Activated naive CD8-positive, alpha-beta T cell (primary cell): Measurements from ENCODE around the gene GGA3.
A peak's percentile ranks its signal among the peaks of the same experiment; 100 is the strongest.

Experiments
- H3K27ac Mint-ChIP-seq: one replicate; pipeline ENCODE4 v1.8.0; 2021; ENCODE audit warnings: mixed read lengths
- H3K27me3 Mint-ChIP-seq: one replicate; pipeline ENCODE4 v1.8.0; 2021; ENCODE audit warnings: mixed read lengths
- H3K36me3 Mint-ChIP-seq: one replicate; pipeline ENCODE4 v1.8.0; 2021; ENCODE audit warnings: mixed read lengths
- H3K4me1 Mint-ChIP-seq: one replicate; pipeline ENCODE4 v1.8.0; 2021; ENCODE audit warnings: low read depth, mixed read lengths
- H3K4me3 Mint-ChIP-seq: one replicate; pipeline ENCODE4 v1.8.0; 2021; ENCODE audit warnings: mild to moderate bottlenecking, mixed read lengths
- H3K9me3 Mint-ChIP-seq: one replicate; pipeline ENCODE4 v1.8.0; 2021; ENCODE audit warnings: low read depth, mixed read lengths

GGA3 gene

DNA sequence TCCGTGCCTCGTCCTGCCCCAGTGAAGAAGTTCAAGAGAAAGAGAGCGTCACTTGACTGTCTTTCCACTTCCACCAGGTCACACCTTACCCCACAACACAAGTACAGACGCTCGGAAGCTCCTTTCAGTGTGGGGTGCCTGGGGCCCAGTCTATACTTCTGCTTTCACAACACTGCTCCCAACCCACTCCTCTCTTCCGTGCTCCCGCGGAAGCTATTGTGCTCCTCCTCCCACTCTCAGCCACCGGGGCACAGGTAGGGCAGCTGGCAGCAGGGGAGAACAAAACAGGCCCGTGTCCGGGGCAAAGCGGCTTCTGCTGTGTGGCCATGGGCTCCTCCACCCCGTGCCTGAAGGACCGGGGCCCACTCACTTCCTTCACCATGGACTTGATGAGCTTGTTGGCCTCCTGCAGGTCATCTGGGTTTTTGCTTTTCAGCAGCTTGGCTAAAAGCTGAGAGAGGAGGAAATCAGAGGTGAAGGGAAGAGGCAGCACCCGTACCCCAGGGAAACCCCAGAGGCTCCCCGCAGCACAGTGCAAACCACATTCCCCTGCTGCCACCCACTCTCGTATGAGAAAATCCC, 18.9 kb downstream of the GGA3 start:
- H3K27ac Mint-ChIP-seq: peak overlapping the region; percentile 84
- peaks cover 4% of the 10 kb centered on the region for H3K36me3 Mint-ChIP-seq
- peaks cover 45% of the 10 kb centered on the region for H3K4me1 Mint-ChIP-seq
- no peaks in the 10 kb centered on the region for H3K27me3 Mint-ChIP-seq
- peak overlapping the region; percentile 7 for H3K4me3 Mint-ChIP-seq
- H3K9me3 Mint-ChIP-seq: no peaks in the 10 kb centered on the region

GRCh38 chr17:75241996-75242460, 19.4 kb downstream of the GGA3 start:
- no peaks in the 10 kb centered on the region for H3K27me3 Mint-ChIP-seq
- H3K36me3 Mint-ChIP-seq: peaks cover 4% of the 10 kb centered on the region
- H3K9me3 Mint-ChIP-seq: no peaks in the 10 kb centered on the region
- H3K4me3 Mint-ChIP-seq: peak overlapping the region; percentile 7
- peak overlapping the region; percentile 84 for H3K27ac Mint-ChIP-seq
- H3K4me1 Mint-ChIP-seq: peaks cover 43% of the 10 kb centered on the region

- peaks cover 39% of the 10 kb centered on the region for H3K4me1 Mint-ChIP-seq
Measured at GRCh38 chr17:75241502-75241901, 19.9 kb downstream of the GGA3 start.

DNA sequence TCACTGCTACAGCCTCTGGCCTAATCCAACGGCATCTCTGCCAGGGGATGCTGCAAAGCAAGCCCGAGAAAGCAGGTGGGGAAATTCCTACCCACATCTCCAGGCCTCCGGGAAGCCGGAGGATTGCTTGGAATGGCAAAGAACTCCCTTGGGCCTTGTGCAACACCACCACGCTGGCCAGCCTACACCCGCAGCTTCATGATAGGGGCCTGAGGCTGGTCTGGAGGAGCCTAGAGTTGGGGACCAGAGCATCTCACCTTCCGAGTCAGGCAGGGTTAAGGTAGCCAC, 20.3 kb downstream of the GGA3 start:
- H3K9me3 Mint-ChIP-seq: no peaks in the 10 kb centered on the region
- H3K36me3 Mint-ChIP-seq: peaks cover 4% of the 10 kb centered on the region
- no peaks in the 10 kb centered on the region for H3K27me3 Mint-ChIP-seq
- H3K4me1 Mint-ChIP-seq: peaks cover 39% of the 10 kb centered on the region
- H3K4me3 Mint-ChIP-seq: no peak overlapping the region
- H3K27ac Mint-ChIP-seq: no peak overlapping the region

More at GRCh38 chr17:75241502-75241901, 19.9 kb downstream of the GGA3 start:
- Mint-ChIP-seq H3K4me3 (no peak overlapping the region), H3K27ac (no peak overlapping the region), H3K36me3 (peaks cover 4% of the 10 kb centered on the region), H3K9me3 (no peaks in the 10 kb centered on the region), H3K27me3 (no peaks in the 10 kb centered on the region)

DNA sequence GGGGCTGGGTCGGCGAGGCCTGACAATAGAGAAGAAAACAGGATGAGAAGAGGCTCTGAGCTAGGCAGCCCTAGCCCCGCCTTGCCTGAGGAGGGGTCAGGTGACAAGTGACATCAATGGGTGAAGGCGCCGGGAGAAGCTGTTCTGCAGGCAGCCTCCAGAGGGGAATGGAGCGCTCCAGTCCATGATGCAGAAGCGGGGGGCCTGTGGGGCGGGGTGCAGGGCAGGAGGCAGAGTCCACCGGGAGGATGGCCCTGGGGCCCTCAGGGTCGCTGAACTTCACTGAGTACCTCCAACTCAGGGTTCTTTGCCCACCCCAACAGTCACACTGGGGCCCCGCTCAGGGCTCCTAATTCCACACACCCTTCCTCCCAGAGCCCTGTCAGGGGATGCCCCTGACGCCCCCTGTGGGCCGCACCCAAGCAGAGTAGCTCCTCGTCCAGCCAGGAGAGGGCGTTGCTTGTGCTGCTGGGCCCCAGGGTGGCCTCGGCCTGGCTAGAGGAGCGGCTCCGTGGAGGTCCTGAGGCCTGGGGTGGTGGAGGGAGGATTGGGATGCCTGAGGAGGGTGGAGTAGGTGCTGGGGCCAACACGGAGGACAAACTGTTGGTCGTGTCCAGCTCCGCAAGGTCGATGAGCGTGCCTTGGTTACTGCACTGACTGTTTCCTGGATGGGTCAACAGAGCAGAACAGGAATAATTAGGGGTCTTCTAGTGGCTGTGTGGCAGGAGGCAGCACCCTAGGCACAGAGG, 20.8 kb downstream of the GGA3 start:
- Mint-ChIP-seq H3K9me3 (no peaks in the 10 kb centered on the region), H3K27me3 (no peaks in the 10 kb centered on the region), H3K4me3 (no peak overlapping the region), H3K27ac (peak overlapping the region; percentile 72), H3K4me1 (peaks cover 39% of the 10 kb centered on the region), H3K36me3 (peaks cover 4% of the 10 kb centered on the region)

DNA sequence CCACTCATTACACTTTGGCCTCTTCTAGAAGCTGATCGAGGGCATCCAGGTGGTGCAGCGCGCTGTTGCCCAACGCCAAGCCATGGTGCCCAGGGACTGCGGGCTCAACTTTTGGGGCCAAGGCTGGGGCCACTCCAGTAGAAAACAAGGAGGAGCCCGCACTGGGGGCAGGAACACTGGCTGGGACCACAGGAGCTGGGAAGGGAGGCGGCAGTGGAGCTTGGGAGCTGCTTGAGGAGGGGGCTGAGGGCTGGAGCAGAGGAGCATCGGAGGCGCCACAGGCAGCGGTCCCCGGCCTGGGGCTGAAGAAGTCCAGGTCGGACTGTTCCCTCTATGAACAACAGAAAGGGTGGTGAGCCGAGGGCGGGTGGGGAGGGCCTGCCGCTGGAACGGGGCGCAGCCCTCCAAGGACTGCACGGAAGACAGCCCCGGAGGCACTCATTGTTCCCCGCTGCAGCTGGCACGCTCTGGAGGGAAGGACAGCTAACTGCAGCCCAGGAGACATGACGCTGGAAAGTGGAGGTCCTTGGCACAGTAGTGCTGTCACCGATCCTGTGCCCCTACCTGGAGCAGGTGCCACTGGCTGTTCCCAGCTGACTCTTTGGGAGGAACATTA, 21.5 kb downstream of the GGA3 start:
- Mint-ChIP-seq H3K27me3 (no peaks in the 10 kb centered on the region), H3K36me3 (peaks cover 4% of the 10 kb centered on the region), H3K9me3 (no peaks in the 10 kb centered on the region), H3K4me3 (no peak overlapping the region), H3K27ac (peak overlapping the region; percentile 46), H3K4me1 (peaks cover 39% of the 10 kb centered on the region)

- Mint-ChIP-seq H3K27me3 (no peaks in the 10 kb centered on the region), H3K4me3 (no peak overlapping the region), H3K9me3 (no peaks in the 10 kb centered on the region), H3K36me3 (peaks cover 5% of the 10 kb centered on the region), H3K27ac (no peak overlapping the region), H3K4me1 (peaks cover 34% of the 10 kb centered on the region)
Measured at GRCh38 chr17:75239214-75239613, 22.2 kb downstream of the GGA3 start.

GRCh38 chr17:75238684-75239191, 22.7 kb downstream of the GGA3 start:
- H3K27ac Mint-ChIP-seq: peak overlapping the region; percentile 92
- no peaks in the 10 kb centered on the region for H3K27me3 Mint-ChIP-seq
- H3K36me3 Mint-ChIP-seq: peaks cover 3% of the 10 kb centered on the region
- peaks cover 30% of the 10 kb centered on the region for H3K4me1 Mint-ChIP-seq
- no peaks in the 10 kb centered on the region for H3K9me3 Mint-ChIP-seq
- H3K4me3 Mint-ChIP-seq: peak overlapping the region; percentile 51

DNA sequence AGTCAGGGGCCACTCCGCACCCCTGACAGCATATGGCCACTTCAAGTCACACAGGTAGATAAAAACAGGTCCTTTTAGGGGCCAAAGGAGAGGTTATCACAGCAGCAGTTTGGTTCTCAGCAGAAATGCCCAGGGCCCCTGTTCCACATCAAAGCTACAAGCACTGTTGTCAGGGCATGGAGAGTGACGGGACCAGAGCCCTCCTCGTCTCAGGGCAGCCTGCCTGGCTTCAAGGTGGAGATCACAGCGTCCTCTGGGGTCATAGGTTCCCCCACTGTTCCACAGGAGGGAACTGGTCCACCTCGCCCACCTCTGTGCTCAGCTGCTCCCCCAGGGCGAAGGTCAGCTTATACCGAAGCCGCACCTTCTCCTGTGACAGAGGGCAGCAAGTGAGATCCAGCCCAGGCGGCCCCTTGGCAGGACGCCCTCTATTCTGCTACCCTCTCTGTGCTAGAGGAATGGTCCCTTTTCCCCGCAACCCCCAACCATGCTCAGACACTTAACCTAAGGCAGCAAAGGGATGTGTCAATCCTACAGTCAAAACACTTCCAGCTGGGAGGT, 23.3 kb downstream of the GGA3 start:
- Mint-ChIP-seq H3K27ac (no peak overlapping the region), H3K36me3 (peaks cover 3% of the 10 kb centered on the region), H3K4me3 (no peak overlapping the region), H3K9me3 (no peaks in the 10 kb centered on the region), H3K27me3 (no peaks in the 10 kb centered on the region), H3K4me1 (peaks cover 24% of the 10 kb centered on the region)

DNA sequence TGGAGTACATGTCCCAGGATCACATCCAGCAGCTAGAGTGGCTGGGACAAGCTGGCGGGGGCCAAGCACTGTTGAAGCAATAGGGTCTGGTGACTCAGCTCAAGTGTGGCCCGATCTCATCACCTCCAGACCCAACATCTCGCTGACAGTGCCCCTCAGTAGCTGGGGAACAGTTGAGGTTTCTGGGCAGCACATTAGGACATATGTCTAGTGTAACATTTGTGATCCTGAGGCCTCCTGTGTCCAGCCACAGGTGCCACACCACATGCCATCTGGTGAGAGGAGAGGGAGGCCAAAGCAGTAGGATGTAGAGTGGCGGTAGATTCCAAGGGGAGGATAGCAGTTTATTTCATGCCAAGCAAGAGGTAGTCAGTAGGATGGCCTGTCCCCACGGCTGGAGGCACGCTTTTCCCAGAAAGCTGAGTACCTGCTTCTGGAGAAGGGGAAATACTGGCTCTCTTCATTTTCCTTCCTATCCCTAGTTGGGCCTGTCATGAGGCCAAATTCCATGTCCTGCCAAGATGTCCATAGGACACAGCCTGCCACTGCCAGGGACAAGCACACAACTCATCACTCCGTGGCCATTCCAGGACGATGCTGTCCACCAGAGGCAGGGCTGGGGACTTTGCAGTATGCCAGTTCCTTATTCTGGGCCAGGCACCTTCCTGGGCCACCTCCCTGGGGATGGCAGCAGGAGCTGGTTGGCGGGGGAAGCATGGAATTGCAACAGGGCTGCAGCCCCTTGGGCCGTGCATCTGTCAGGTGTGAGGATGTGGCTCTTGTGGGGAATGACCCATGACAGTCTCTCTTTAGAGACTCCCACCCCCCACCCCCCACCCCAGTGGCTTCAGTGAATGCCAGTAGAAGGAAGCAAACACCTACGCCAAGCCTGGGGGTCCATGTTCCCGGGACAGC, 24.0 kb downstream of the GGA3 start:
- no peak overlapping the region for H3K4me3 Mint-ChIP-seq
- peaks cover 19% of the 10 kb centered on the region for H3K4me1 Mint-ChIP-seq
- H3K36me3 Mint-ChIP-seq: peaks cover 4% of the 10 kb centered on the region
- H3K9me3 Mint-ChIP-seq: no peaks in the 10 kb centered on the region
- no peak overlapping the region for H3K27ac Mint-ChIP-seq
- no peaks in the 10 kb centered on the region for H3K27me3 Mint-ChIP-seq

- peaks cover 6% of the 10 kb centered on the region for H3K36me3 Mint-ChIP-seq
Measured at GRCh38 chr17:75232786-75233185, 28.6 kb downstream of the GGA3 start.

DNA sequence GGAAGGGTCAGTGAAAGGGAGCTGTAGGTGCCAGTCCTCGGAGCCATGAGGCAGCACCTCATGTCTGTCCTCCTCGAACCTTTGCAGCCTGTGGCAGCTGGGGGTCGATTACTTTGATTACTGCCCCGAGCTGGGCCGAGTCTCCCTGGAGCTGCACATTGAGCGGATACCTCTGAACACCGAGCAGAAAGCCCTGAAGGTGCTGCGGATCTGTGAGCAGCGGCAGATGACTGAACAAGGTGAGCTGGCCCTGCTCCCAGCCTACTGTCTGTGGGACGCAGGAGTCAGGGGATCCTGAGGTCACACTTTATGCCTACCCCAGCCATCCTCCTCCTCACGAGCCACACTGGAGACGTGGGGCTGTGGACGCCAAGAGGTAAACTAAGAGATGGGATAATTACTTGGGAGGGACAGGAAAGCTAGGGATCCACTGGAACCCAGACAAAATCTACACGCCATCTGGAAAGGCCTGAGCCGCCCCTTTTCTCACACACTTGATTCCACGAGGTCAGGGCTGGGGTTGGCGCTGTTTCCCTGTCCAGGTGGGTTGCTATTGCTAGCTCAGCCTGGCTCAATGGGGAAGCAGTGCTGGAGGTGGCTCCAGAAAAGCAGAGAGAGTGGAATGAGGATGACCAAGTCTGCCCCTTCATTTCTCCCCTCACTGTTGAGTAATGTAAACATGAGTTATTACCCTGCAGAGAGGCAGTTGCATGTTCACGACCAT, 29.5 kb downstream of the GGA3 start:
- Mint-ChIP-seq H3K27me3 (no peaks in the 10 kb centered on the region), H3K36me3 (peaks cover 6% of the 10 kb centered on the region), H3K4me1 (no peaks in the 10 kb centered on the region), H3K4me3 (no peak overlapping the region), H3K27ac (peak overlapping the region; percentile 54), H3K9me3 (no peaks in the 10 kb centered on the region)

More at GRCh38 chr17:75232786-75233185, 28.6 kb downstream of the GGA3 start:
- Mint-ChIP-seq H3K9me3 (no peaks in the 10 kb centered on the region), H3K27ac (no peak overlapping the region), H3K27me3 (no peaks in the 10 kb centered on the region), H3K4me1 (no peaks in the 10 kb centered on the region), H3K4me3 (no peak overlapping the region)

DNA sequence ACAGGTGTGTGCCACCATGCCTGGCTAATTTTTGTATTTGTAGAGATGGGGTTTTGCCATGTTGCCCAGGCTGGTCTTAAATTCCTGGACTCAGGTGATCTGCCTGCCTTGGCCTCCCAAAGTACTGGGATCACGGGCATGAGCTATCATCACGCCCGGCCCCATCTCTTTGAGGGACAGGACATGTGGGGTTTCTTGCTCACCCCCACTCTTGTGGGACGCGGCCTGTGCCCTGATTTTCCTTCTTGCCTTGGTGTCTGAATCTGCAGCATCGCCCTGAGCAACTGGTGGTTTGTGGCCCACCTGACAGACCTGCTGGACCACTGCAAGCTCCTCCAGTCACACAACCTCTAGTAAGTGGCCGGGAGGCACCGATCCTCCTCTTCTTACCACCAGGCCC, 30.3 kb downstream of the GGA3 start:
- Mint-ChIP-seq H3K4me3 (no peak overlapping the region), H3K4me1 (no peaks in the 10 kb centered on the region), H3K27ac (no peak overlapping the region), H3K27me3 (no peaks in the 10 kb centered on the region), H3K36me3 (peaks cover 6% of the 10 kb centered on the region), H3K9me3 (no peaks in the 10 kb centered on the region)

- Mint-ChIP-seq H3K36me3 (peaks cover 5% of the 10 kb centered on the region), H3K4me3 (no peak overlapping the region), H3K27me3 (no peaks in the 10 kb centered on the region), H3K27ac (no peak overlapping the region), H3K9me3 (no peaks in the 10 kb centered on the region), H3K4me1 (peaks cover 3% of the 10 kb centered on the region)
Measured at GRCh38 chr17:75228847-75229246, 32.6 kb downstream of the GGA3 start.
